Right lobe of liver (tissue), 4 donors: ENCODE data around the gene B3GALNT2.

Experiments
- CTCF ChIP-seq, 4 donors: fragments of 200-600 bp in 3 of 4; fragments of 450-650 bp in 1 of 4; IDR thresholded peaks; one replicate each; pipeline versions ENCODE4 v1.5.1 to v1.8.0; 2016 to 2022; ENCODE audit warnings: antibody characterized with exemption in 4 of 4, mild to moderate bottlenecking in 2 of 4
- POLR2A ChIP-seq: fragments of 450-650 bp; IDR thresholded peaks from one replicate; pipeline ENCODE4 v1.6.1; 2017; ENCODE audit warnings: antibody characterized with exemption, mild to moderate bottlenecking
- donor health status: DM: no; HTN: no; CAD: no.
- donor health status: DM: no; HTN: no; CAD: no.
- donor health status: DM: no; HTN: yes; CAD: no.

- no peak for TF ChIP-seq CTCF (IDR thresholded peaks at IDR 0.05)
- no peak for TF ChIP-seq POLR2A
Observed at GRCh38 chr1:235454021-235454420, 50.2 kb downstream of the B3GALNT2 start.
